Activated T-helper 1 cell treated with anti-CD3 and anti-CD28 coated beads, Interleukin-12 subunit alpha, Interleukin-12 subunit beta, Interleukin-2, Interleukin-4 antibody, amounts not matched to agents 30 ng/mL and 10 ng/mL and 1 ng/mL, durations not matched to agents 14 hours and 24 hours and 36 hours (primary cell): ENCODE measurements around the gene USP17L15. TPM values are rescaled to one million over a fixed set of nuclear protein-coding genes. Genes with fewer than 3 reads are reported as not detected.
"Not testable (repeated sequence)": the region's sequence is repeated elsewhere in the genome, so short reads cannot be mapped to it uniquely, and the experiment has no call there.

ENCODE experiments used
- DNase-seq: peaks from one replicate; pipeline ENCODE4 v3.0.0; 2021; ENCODE audit warnings: low spot score
- H3K27ac Mint-ChIP-seq: one replicate; pipeline ENCODE4 v1.8.0; 2021; ENCODE audit warnings: mild to moderate bottlenecking, mixed read lengths
- H3K27me3 Mint-ChIP-seq: one replicate; pipeline ENCODE4 v1.8.0; 2022; ENCODE audit warnings: mild to moderate bottlenecking, moderate library complexity, mixed read lengths; ENCODE audit not compliant: insufficient read depth
- H3K36me3 Mint-ChIP-seq: one replicate; pipeline ENCODE4 v1.8.0; 2021; ENCODE audit warnings: low read depth, mixed read lengths
- H3K4me1 Mint-ChIP-seq: one replicate; pipeline ENCODE4 v1.8.0; 2021; ENCODE audit warnings: low read depth, mixed read lengths
- H3K4me3 Mint-ChIP-seq: one replicate; pipeline ENCODE4 v1.8.0; 2021; ENCODE audit warnings: mild to moderate bottlenecking, moderate library complexity, mixed read lengths
- H3K9me3 Mint-ChIP-seq: one replicate; pipeline ENCODE4 v1.8.0; 2021; ENCODE audit warnings: mixed read lengths
- intact Hi-C: fragments of 100-400 bp; cut with micrococcal nuclease; formaldehyde crosslinking; loops from one replicate; pipeline ENCODE4 v1.15.1; 2024
- total RNA-seq: library from RNA; stranded (reverse); gene quantifications from 2 replicates; pipeline ENCODE4 v1.2.3, GENCODE V29; 2022

Gene USP17L15
- total RNA-seq, 1 donor from 2014 or later = not detected

GRCh38 chr4:9262572-9262971, 28.4 kb downstream of the USP17L15 start, which contains the start of gene USP17L21:
TSS of gene USP17L21 (plus strand) at chr4:9262872. CDS start at chr4:9262872, 0 bp downstream.
- H3K9me3 Mint-ChIP-seq, DNase-seq, H3K27ac Mint-ChIP-seq, H3K4me3 Mint-ChIP-seq, H3K4me1 Mint-ChIP-seq, H3K36me3 Mint-ChIP-seq, intact Hi-C loops, H3K27me3 Mint-ChIP-seq: not testable (repeated sequence)

- H3K4me1 Mint-ChIP-seq, H3K9me3 Mint-ChIP-seq, H3K27ac Mint-ChIP-seq, H3K27me3 Mint-ChIP-seq, DNase-seq, intact Hi-C loops, H3K36me3 Mint-ChIP-seq, H3K4me3 Mint-ChIP-seq: not testable (repeated sequence)
These were observed 33.1 kb downstream of the USP17L15 start, which contains the start of gene USP17L22 for GRCh38 chr4:9267319-9267718. TSS of gene USP17L22 (plus strand) at chr4:9267619. CDS start at chr4:9267619, 0 bp downstream.

GRCh38 chr4:9271719-9272118, 37.5 kb downstream of the USP17L15 start:
- H3K27me3 Mint-ChIP-seq, H3K4me1 Mint-ChIP-seq, H3K9me3 Mint-ChIP-seq, intact Hi-C loops, H3K4me3 Mint-ChIP-seq, H3K27ac Mint-ChIP-seq, H3K36me3 Mint-ChIP-seq: not testable (repeated sequence)
- DNase-seq = peak; percentile 1

Other genes starting within 250 kb of the USP17L15 start
- gene FAM90A26, start 64.0 kb upstream of the USP17L15 start, total RNA-seq = not detected in 2 replicates
- gene USP17L10, start 23.7 kb upstream of the USP17L15 start, total RNA-seq = not detected in 2 replicates
- not detected in 2 replicates for gene USP17L11, start 19.0 kb upstream of the USP17L15 start, total RNA-seq
- not detected in 2 replicates for gene USP17L12, start 14.2 kb upstream of the USP17L15 start, total RNA-seq
- gene USP17L13, start 9.5 kb upstream of the USP17L15 start, total RNA-seq = not detected in 2 replicates
- not detected in 2 replicates for gene USP17L17, start 9.5 kb downstream of the USP17L15 start, total RNA-seq
- gene USP17L18, start 14.2 kb downstream of the USP17L15 start, total RNA-seq = not detected in 2 replicates
- gene USP17L19, start 19.0 kb downstream of the USP17L15 start, total RNA-seq = not detected in 2 replicates
- not detected in 2 replicates for gene USP17L20, start 23.7 kb downstream of the USP17L15 start, total RNA-seq
- gene USP17L21, start 28.5 kb downstream of the USP17L15 start, total RNA-seq = not detected in 2 replicates
- not detected in 2 replicates for gene USP17L22, start 33.2 kb downstream of the USP17L15 start, total RNA-seq
- gene USP17L24, start 90.8 kb downstream of the USP17L15 start, total RNA-seq = not detected in 2 replicates
- gene USP17L25, start 95.5 kb downstream of the USP17L15 start, total RNA-seq = not detected in 2 replicates
- not detected in 2 replicates for gene USP17L26, start 100.3 kb downstream of the USP17L15 start, total RNA-seq
- gene USP17L5, start 105.0 kb downstream of the USP17L15 start, total RNA-seq = not detected in 2 replicates
- gene USP17L27, start 109.8 kb downstream of the USP17L15 start, total RNA-seq = not detected in 2 replicates
- not detected in 2 replicates for gene USP17L28, start 114.5 kb downstream of the USP17L15 start, total RNA-seq
- not detected in 2 replicates for gene USP17L29, start 119.3 kb downstream of the USP17L15 start, total RNA-seq
- gene USP17L30, start 128.7 kb downstream of the USP17L15 start, total RNA-seq = not detected in 2 replicates
- not detected in 2 replicates for gene DEFB131A, start 210.0 kb downstream of the USP17L15 start, total RNA-seq